Stomach (tissue), 4 donors: ENCODE data around the gene OBSCN.

Source experiments
- CTCF ChIP-seq, 7 experiments: fragments of 450-650 bp in 4 of 7; fragments of 200-600 bp in 3 of 7; sonication (generic) in 3 of 7; IDR thresholded peaks; one replicate each; pipeline ENCODE4 v1.5.1; 2016 to 2019; ENCODE audit warnings: antibody characterized with exemption in 7 of 7, control low read depth in 2 of 7, mild to moderate bottlenecking in 1 of 7
- POLR2A ChIP-seq, 4 donors: fragments of 450-650 bp; IDR thresholded peaks; one replicate each; pipeline ENCODE4 v1.6.1; 2016; ENCODE audit warnings: antibody characterized with exemption in 4 of 4, control low read depth in 2 of 4, mild to moderate bottlenecking in 1 of 4, moderate library complexity in 1 of 4
- POLR2AphosphoS5 ChIP-seq, 3 donors: sonication (generic); formaldehyde crosslinking; IDR thresholded peaks; one replicate each; pipeline ENCODE4 v1.6.1; 2016; ENCODE audit warnings: antibody characterized with exemption in 3 of 3

GRCh38 chr1:228163007-228163753 lies 44.7 kb upstream of the OBSCN start:
- TF ChIP-seq CTCF (IDR thresholded peaks at IDR 0.05) (no peak), POLR2AphosphoS5 (IDR thresholded peaks at IDR 0.05) (peak in 2 of 3 donors; percentile 5 to 13), POLR2A (IDR thresholded peaks at IDR 0.05) (no peak)
